H1 (cell line): ENCODE results near the gene ZNF148. TPM values are rescaled to one million over a fixed set of nuclear protein-coding genes. Genes with fewer than 3 reads are reported as not detected.

Experiments used
- CTCF ChIA-PET: fragments of 300-600 bp; sonication (Branson Sonifier 250); formaldehyde crosslinking; loops from one replicate; lab custom pipeline; 2021; ENCODE audit not compliant: partially characterized antibody; lab: Charles Lee
- POLR2A ChIA-PET: fragments of 300-600 bp; sonication (Branson Sonifier 250); formaldehyde crosslinking; loops from one replicate; lab custom pipeline; 2021; ENCODE audit warnings: inconsistent platforms; ENCODE audit not compliant: partially characterized antibody; lab: Charles Lee
- DNase-seq, 2 experiments: peaks; one replicate each; pipeline versions ENCODE4 v3.0.0 to v3.0.0-alpha.2; 2010 to 2022; ENCODE audit warnings: low spot score in 2 of 2, low read depth in 1 of 2, mixed read lengths in 1 of 2
- FAIRE-seq: peaks from 2 replicates; lab custom pipeline; 2011; peaks lifted over from hg19 to GRCh38; lab: Jason Lieb, UNC
- H2AFZ ChIP-seq: 2 replicates; pipeline ENCODE4 v1.8.1; 2012; ENCODE audit warnings: low read length, inconsistent platforms
- H2AK5ac ChIP-seq: 2 replicates; pipeline ENCODE4 v1.6.1; 2013; ENCODE audit warnings: low read depth, low read length
- H2BK120ac ChIP-seq: replicated peaks from 2 replicates; pipeline ENCODE3; 2013; ENCODE audit warnings: low read depth, low read length, inconsistent platforms
- H2BK12ac ChIP-seq: 2 replicates; pipeline ENCODE4 v1.6.1; 2013; ENCODE audit warnings: low read depth, low read length
- H2BK15ac ChIP-seq: 2 replicates; pipeline ENCODE4 v1.6.1; 2013; ENCODE audit warnings: low read length
- H2BK20ac ChIP-seq: 2 replicates; pipeline ENCODE4 v1.6.1; 2013; ENCODE audit warnings: low read length
- H2BK5ac ChIP-seq: 2 replicates; pipeline ENCODE4 v1.6.1; 2013; ENCODE audit warnings: low read depth, low read length
- H3K14ac ChIP-seq: 2 replicates; pipeline ENCODE4 v1.6.1; 2013; ENCODE audit warnings: inconsistent platforms; ENCODE audit not compliant: insufficient read length
- H3K18ac ChIP-seq: 2 replicates; pipeline ENCODE4 v1.6.1; 2013; ENCODE audit warnings: low read length; ENCODE audit errors: extremely low read depth
- H3K23ac ChIP-seq: 2 replicates; pipeline ENCODE4 v1.6.1; 2013; ENCODE audit warnings: inconsistent platforms; ENCODE audit not compliant: insufficient read length
- H3K23me2 ChIP-seq: 2 replicates; pipeline ENCODE4 v1.6.1; 2013; ENCODE audit warnings: low read depth, low read length
- H3K27ac ChIP-seq: 2 replicates; pipeline ENCODE4 v1.6.1; 2011; ENCODE audit warnings: low read depth, low read length, inconsistent platforms
- H3K27me3 ChIP-seq, 4 experiments: replicated peaks in 1 of 4; 1 replicate in 1 of 4; 2 replicates in 3 of 4; pipeline versions ENCODE4 v1.6.1 to v1.8.1; 2011 to 2013; ENCODE audit warnings: low read length in 3 of 4, mild to moderate bottlenecking in 3 of 4, inconsistent platforms in 2 of 4, mixed read lengths in 2 of 4, moderate library complexity in 1 of 4; ENCODE audit not compliant: control insufficient read depth in 3 of 4, insufficient read depth in 3 of 4; ENCODE audit errors: extremely low read depth in 1 of 4
- H3K36me3 ChIP-seq, 4 experiments: 2 replicates each; pipeline versions ENCODE4 v1.6.1 to v1.8.1; 2011 to 2013; ENCODE audit warnings: mild to moderate bottlenecking in 4 of 4, low read length in 3 of 4, moderate library complexity in 2 of 4, control low read depth in 1 of 4, inconsistent platforms in 1 of 4; ENCODE audit not compliant: insufficient read depth in 4 of 4, control insufficient read depth in 2 of 4
- H3K4ac ChIP-seq: replicated peaks from 2 replicates; pipeline ENCODE3; 2013; ENCODE audit warnings: low read length, low read depth, mixed read lengths, inconsistent platforms; ENCODE audit not compliant: insufficient read length
- H3K4me1 ChIP-seq, 4 experiments: replicated peaks in 1 of 4; 1 replicate in 1 of 4; 2 replicates in 3 of 4; pipeline versions ENCODE4 v1.6.1 to v1.8.1; 2011 to 2013; ENCODE audit warnings: low read length in 3 of 4, inconsistent platforms in 2 of 4, mixed read lengths in 1 of 4; ENCODE audit not compliant: insufficient read depth in 4 of 4, control insufficient read depth in 3 of 4
- H3K4me2 ChIP-seq, 2 experiments: 2 replicates each; pipeline versions ENCODE4 v1.6.1 to v1.8.1; 2011 to 2013; ENCODE audit warnings: low read depth in 2 of 2, low read length in 2 of 2, control low read depth in 1 of 2, inconsistent platforms in 1 of 2, mild to moderate bottlenecking in 1 of 2; ENCODE audit not compliant: insufficient read depth in 1 of 2
- H3K4me3 ChIP-seq, 4 experiments: fragments of 200-600, 300-600 bp in 1 of 4; sonication (generic), shearing (Covaris generic), sonication (Bioruptor Twin) in 1 of 4; 2 replicates each; pipeline versions ENCODE4 v1.5.1 to v1.8.1; 2011 to 2016; ENCODE audit warnings: low read length in 4 of 4, low read depth in 3 of 4, control low read depth in 2 of 4, inconsistent platforms in 2 of 4, mild to moderate bottlenecking in 2 of 4, mixed read lengths in 1 of 4, moderate library complexity in 1 of 4; ENCODE audit not compliant: insufficient read depth in 2 of 4; ENCODE audit errors: extremely low read depth in 1 of 4
- H3K56ac ChIP-seq: replicated peaks from 2 replicates; pipeline ENCODE3; 2013; ENCODE audit warnings: low read depth, mild to moderate bottlenecking, mixed read lengths, low read length, inconsistent platforms; ENCODE audit not compliant: insufficient read length
- H3K79me1 ChIP-seq: 2 replicates; pipeline ENCODE4 v1.6.1; 2013; ENCODE audit warnings: low read depth, low read length, control low read depth
- H3K79me2 ChIP-seq, 2 experiments: 2 replicates each; pipeline versions ENCODE4 v1.6.1 to v1.8.1; 2012 to 2013; ENCODE audit warnings: low read length in 2 of 2, mild to moderate bottlenecking in 2 of 2, inconsistent platforms in 1 of 2; ENCODE audit not compliant: insufficient read depth in 2 of 2, control insufficient read depth in 1 of 2
- H3K9ac ChIP-seq, 4 experiments: replicated peaks in 1 of 4; 1 replicate in 1 of 4; 2 replicates in 3 of 4; pipeline versions ENCODE4 v1.6.1 to v1.8.1; 2011 to 2013; ENCODE audit warnings: low read depth in 3 of 4, low read length in 3 of 4, control low read depth in 2 of 4, mild to moderate bottlenecking in 2 of 4, moderate library complexity in 2 of 4, inconsistent platforms in 1 of 4; ENCODE audit errors: extremely low read depth in 1 of 4
- H3K9me3 ChIP-seq, 2 experiments: 2 replicates each; pipeline versions ENCODE4 v1.6.1 to v1.8.1; 2012 to 2013; ENCODE audit warnings: mild to moderate bottlenecking in 2 of 2, moderate library complexity in 2 of 2, control low read depth in 1 of 2, inconsistent platforms in 1 of 2, low read depth in 1 of 2, low read length in 1 of 2, mixed read lengths in 1 of 2; ENCODE audit not compliant: insufficient read depth in 2 of 2
- H4K20me1 ChIP-seq, 2 experiments: replicated peaks in 1 of 2; 2 replicates each; pipeline versions ENCODE3 to v1.8.1; 2011 to 2013; ENCODE audit warnings: inconsistent platforms in 2 of 2, low read length in 2 of 2, mild to moderate bottlenecking in 1 of 2; ENCODE audit not compliant: insufficient read depth in 2 of 2, control insufficient read depth in 1 of 2
- H4K5ac ChIP-seq: 2 replicates; pipeline ENCODE4 v1.6.1; 2013; ENCODE audit warnings: low read length, low read depth, mixed read lengths, inconsistent platforms; ENCODE audit not compliant: insufficient read length
- H4K8ac ChIP-seq: 2 replicates; pipeline ENCODE4 v1.8.0; 2013; ENCODE audit warnings: mild to moderate bottlenecking, moderate library complexity, low read length, inconsistent platforms; ENCODE audit not compliant: insufficient read depth; ENCODE audit errors: extremely low read depth
- H4K91ac ChIP-seq: replicated peaks from 2 replicates; pipeline ENCODE3; 2013; ENCODE audit warnings: low read length, mixed read lengths, inconsistent platforms; ENCODE audit not compliant: insufficient read length
- EP300 ChIP-seq, 2 experiments: IDR thresholded peaks; 1 replicate in 1 of 2; 2 replicates in 1 of 2; pipeline ENCODE4 v1.6.1; 2011 to 2012; ENCODE audit warnings: low read depth in 2 of 2, low read length in 2 of 2, mild to moderate bottlenecking in 2 of 2, borderline replicate concordance in 1 of 2, inconsistent platforms in 1 of 2, moderate library complexity in 1 of 2
- RAD21 ChIP-seq, 2 experiments: IDR thresholded peaks in 1 of 2; conservative IDR thresholded peaks in 1 of 2; 2 replicates each; pipeline ENCODE4 v1.6.1; 2011; ENCODE audit warnings: low read depth in 2 of 2, low read length in 2 of 2, improper control_type of control experiment in 1 of 2, inconsistent platforms in 1 of 2, mild to moderate bottlenecking in 1 of 2, moderate library complexity in 1 of 2
- TAF1 ChIP-seq: IDR thresholded peaks from 2 replicates; pipeline ENCODE4 v1.6.1; 2011; ENCODE audit warnings: mild to moderate bottlenecking, low read depth, low read length
- TBP ChIP-seq: IDR thresholded peaks from 2 replicates; pipeline ENCODE4 v1.6.1; 2011; ENCODE audit warnings: low read depth, low read length, improper control_type of control experiment
- WGBS, 2 experiments: shearing (Covaris generic) in 1 of 2; methylation state at CpG; one replicate each; pipeline versions ENCODE4 v1.1.6 to v1.1.7; 2013 to 2015; ENCODE audit warnings: low lambda C conversion rate in 2 of 2, mixed read lengths in 2 of 2, inconsistent platforms in 1 of 2, low coverage in 1 of 2, missing lambda C conversion rate in 1 of 2; ENCODE audit not compliant: insufficient replicate concordance in 2 of 2, insufficient coverage in 1 of 2, insufficient read length in 1 of 2; ENCODE audit errors: extremely low coverage in 1 of 2, missing lambda C conversion rate in 1 of 2; 5-methylcytosine and 5-hydroxymethylcytosine counted together
- polyA plus RNA-seq, 7 experiments: library from polyadenylated mRNA; depleted of rRNA in 3 of 7; stranded (reverse) in 5 of 7; unstranded in 2 of 7; fragments of >200 nt in 5 of 7; fragments of 200-250 nt in 2 of 7; gene quantifications; 1 replicate in 5 of 7; 2 replicates in 1 of 7; 4 replicates in 1 of 7; pipeline versions ENCODE4 v1.2.1 to v1.2.3, GENCODE V29; 2011 to 2013; ENCODE audit warnings: missing spikeins in 2 of 7, mixed read lengths in 2 of 7
- total RNA-seq: library from RNA; stranded (reverse); fragmentation: NEBNext Ultra II Directional; extraction: Animal tissue kit (Norgen Biotek cat#: 25700); gene quantifications from 2 replicates; pipeline ENCODE4 v1.2.1, GENCODE V29; 2021
- TF ChIP-seq, protein P1 (sequence below): IDR thresholded peaks from 2 replicates; pipeline ENCODE4 v1.6.1; 2012; ENCODE audit warnings: low read length, inconsistent platforms

Gene ZNF148
- total and polyA plus RNA-seq, 2 of the 8 experiments (the other 6 are each of a cell fraction or from before 2014, with no cell fraction given), result 3.7 to 22.6 TPM

- ChIA-PET CTCF (no interaction called here), POLR2A (no interaction called here)
- no peak overlapping the region for H2BK15ac ChIP-seq
- no peak overlapping the region for H2BK20ac ChIP-seq
- no peak overlapping the region for H4K5ac ChIP-seq
- no peak overlapping the region for H3K9ac ChIP-seq
- no peak overlapping the region for H2BK12ac ChIP-seq
- no peak overlapping the region for H3K27ac ChIP-seq
- no peak overlapping the region for H3K18ac ChIP-seq
- no peak overlapping the region for H3K4me3 ChIP-seq
- no peak overlapping the region for H4K91ac ChIP-seq
- H3K23me2 ChIP-seq, result no peaks in the 10 kb centered on the region
- no peaks in the 10 kb centered on the region; a peak in 1 of 4 replicates for H3K9me3 ChIP-seq
- no peaks in the 10 kb centered on the region for H3K4me1 ChIP-seq
- no peak overlapping the region for H4K8ac ChIP-seq
- H2AFZ ChIP-seq, result no peak overlapping the region
- H3K14ac ChIP-seq, result no peak overlapping the region
- H2AK5ac ChIP-seq, result no peak overlapping the region
- H4K20me1 ChIP-seq, result peaks cover 0 to 5% of the 10 kb centered on the region in 2 experiments
- 94% methylated on average over 2 of the region's 2 CpGs; no CpG with 5 or more reads in 1 of the 2 experiments for WGBS, 2 experiments
- FAIRE-seq (no peak), DNase-seq (no peak)
- H3K56ac ChIP-seq, result no peak overlapping the region
- no peak overlapping the region for H2BK5ac ChIP-seq
- H3K36me3 ChIP-seq, result no peaks in the 10 kb centered on the region
- no peak overlapping the region for H3K23ac ChIP-seq
- TF ChIP-seq, protein P1, sequence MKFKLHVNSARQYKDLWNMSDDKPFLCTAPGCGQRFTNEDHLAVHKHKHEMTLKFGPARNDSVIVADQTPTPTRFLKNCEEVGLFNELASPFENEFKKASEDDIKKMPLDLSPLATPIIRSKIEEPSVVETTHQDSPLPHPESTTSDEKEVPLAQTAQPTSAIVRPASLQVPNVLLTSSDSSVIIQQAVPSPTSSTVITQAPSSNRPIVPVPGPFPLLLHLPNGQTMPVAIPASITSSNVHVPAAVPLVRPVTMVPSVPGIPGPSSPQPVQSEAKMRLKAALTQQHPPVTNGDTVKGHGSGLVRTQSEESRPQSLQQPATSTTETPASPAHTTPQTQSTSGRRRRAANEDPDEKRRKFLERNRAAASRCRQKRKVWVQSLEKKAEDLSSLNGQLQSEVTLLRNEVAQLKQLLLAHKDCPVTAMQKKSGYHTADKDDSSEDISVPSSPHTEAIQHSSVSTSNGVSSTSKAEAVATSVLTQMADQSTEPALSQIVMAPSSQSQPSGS, result no peak
- no peak for TF ChIP-seq TBP
- no peak for TF ChIP-seq EP300 (IDR thresholded peaks at IDR 0.05; ENCODE audit: borderline replicate concordance in 1 of 2, low read depth in 2 of 2, low read length in 2 of 2)
- TF ChIP-seq TAF1, result no peak
- no peak for TF ChIP-seq RAD21 (IDR thresholded peaks at IDR 0.05 in 1 of 2, conservative IDR thresholded peaks at IDR 0.05 in 1 of 2; ENCODE audit: low read depth in 2 of 2, low read length in 2 of 2)
- TF ChIP-seq, all 59 proteins: peak for 0
- no peaks in the 10 kb centered on the region for H3K27me3 ChIP-seq
- peaks cover 4% of the 10 kb centered on the region; the same call in 1 of the 2 replicates for H3K79me1 ChIP-seq
- H3K79me2 ChIP-seq, result peaks cover 3 to 90% of the 10 kb centered on the region in 2 experiments; a peak in 3 of 4 replicates
- H2BK120ac ChIP-seq, result no peak overlapping the region
- H3K4me2 ChIP-seq, result no peak overlapping the region
- no peak overlapping the region for H3K4ac ChIP-seq
Measured at GRCh38 chr3:125337506-125337905, 37.6 kb downstream of the ZNF148 start.
